Kidney (tissue), 14 donors: Measurements from ENCODE around the gene EPYC. TPM values are rescaled to one million over a fixed set of nuclear protein-coding genes. Genes with fewer than 3 reads are reported as not detected.

ENCODE experiments used
- DNase-seq, 5 donors: peaks; one replicate each; pipeline ENCODE4 v3.0.0-alpha.2; 2013 to 2020
- FAIRE-seq: peaks from 2 replicates; lab custom pipeline; 2012; peaks lifted over from hg19 to GRCh38; lab: Jason Lieb, UNC
- H3K27ac ChIP-seq, 2 donors: one replicate each; pipeline ENCODE4 v1.7.0; 2013; ENCODE audit warnings: low read depth in 2 of 2, low read length in 2 of 2, inconsistent platforms in 1 of 2
- H3K27me3 ChIP-seq: one replicate; pipeline ENCODE4 v1.7.1; 2013; ENCODE audit warnings: low read length, inconsistent platforms; ENCODE audit not compliant: control insufficient read depth, insufficient read depth
- H3K36me3 ChIP-seq, 3 donors: one replicate each; pipeline versions ENCODE4 v1.7.0 to v1.7.1; 2013; ENCODE audit warnings: low read length in 3 of 3, control low read depth in 1 of 3, inconsistent platforms in 1 of 3; ENCODE audit not compliant: insufficient read depth in 3 of 3, control insufficient read depth in 2 of 3
- H3K4me1 ChIP-seq, 3 donors: one replicate each; pipeline versions ENCODE4 v1.7.0 to v1.7.1; 2013; ENCODE audit warnings: low read length in 3 of 3, inconsistent platforms in 1 of 3, low read depth in 1 of 3; ENCODE audit not compliant: control insufficient read depth in 2 of 3, insufficient read depth in 2 of 3
- H3K4me3 ChIP-seq, 3 donors: one replicate each; pipeline versions ENCODE4 v1.7.0 to v1.8.1; 2013; ENCODE audit warnings: low read length in 3 of 3, control low read depth in 1 of 3, inconsistent platforms in 1 of 3
- H3K9ac ChIP-seq, 3 donors: one replicate each; pipeline versions ENCODE4 v1.7.0 to v1.7.1; 2013; ENCODE audit warnings: low read length in 3 of 3, control low read depth in 1 of 3, inconsistent platforms in 1 of 3
- H3K9me3 ChIP-seq, 3 donors: one replicate each; pipeline versions ENCODE4 v1.7.0 to v1.7.1; 2013; ENCODE audit warnings: low read length in 3 of 3, control low read depth in 1 of 3, inconsistent platforms in 1 of 3; ENCODE audit not compliant: control insufficient read depth in 2 of 3, insufficient read depth in 1 of 3
- CTCF ChIP-seq: IDR thresholded peaks from 3 replicates; pipeline ENCODE4 v1.5.1; 2012; ENCODE audit warnings: mild to moderate bottlenecking, moderate library complexity, borderline replicate concordance; ENCODE audit not compliant: insufficient read depth; ENCODE audit errors: extremely low read depth
- intact Hi-C: fragments of 100-400 bp; cut with DNase I; formaldehyde crosslinking; loops from one replicate; pipeline ENCODE4 v1.11.1; 2022
- polyA plus RNA-seq: library from polyadenylated mRNA; stranded (reverse); fragments of 350-450 nt; fragmentation: Illumina TruSeq; extraction: RNeasy Lipid Tissue Mini Kit (QIAGEN cat#74804); gene quantifications from one replicate; pipeline ENCODE4 v1.2.3, GENCODE V29; 2014; ENCODE audit warnings: low read depth, low replicate concordance; ENCODE audit not compliant: insufficient read depth
- total RNA-seq: library from RNA; stranded (reverse); fragmentation: NEBNext Ultra II Directional; extraction: Animal tissue kit (Norgen Biotek cat#: 25700); gene quantifications from one replicate; pipeline ENCODE4 v1.2.1, GENCODE V29; 2021
- donor health status: control.
- donor health status: control.
- donor health status: control.
- donor health status: control.
- donor health status: control.
- donor health status: DM: yes; HTN: yes; CAD: no.
- donor health status: Normal renal cell carcinoma (clear cell type).

EPYC gene
- total and polyA plus RNA-seq, 2 donors from 2014 or later = not detected

GRCh38 chr12:90936230-90937005 lies 68.4 kb downstream of the EPYC start:
- H3K27me3 ChIP-seq = no peaks in the 10 kb centered on the region
- no peak overlapping the region for H3K4me3 ChIP-seq
- FAIRE-seq = no peak
- no peaks in the 10 kb centered on the region for H3K36me3 ChIP-seq
- no peak overlapping the region for H3K27ac ChIP-seq
- H3K9ac ChIP-seq = no peak overlapping the region
- TF ChIP-seq CTCF = no peak
- intact Hi-C loops = no loop called here
- DNase-seq = peak in 1 of 5 donors; percentile 55
- no peaks in the 10 kb centered on the region for H3K9me3 ChIP-seq
- no peaks in the 10 kb centered on the region for H3K4me1 ChIP-seq

- Histone ChIP-seq H3K27me3 (no peaks in the 10 kb centered on the region), H3K27ac (no peak overlapping the region), H3K36me3 (no peaks in the 10 kb centered on the region), H3K9me3 (peaks cover 0 to 10% (median 0%) of the 10 kb centered on the region in 3 donors), H3K4me1 (peaks cover 0 to 4% (median 0%) of the 10 kb centered on the region in 3 donors), H3K4me3 (no peak overlapping the region), H3K9ac (no peak overlapping the region)
- TF ChIP-seq CTCF = no peak
- intact Hi-C loops = no loop called here
- no peak for FAIRE-seq
- no peak for DNase-seq
Measured at GRCh38 chr12:90925562-90925961, 79.2 kb downstream of the EPYC start.

- FAIRE-seq = no peak
- Histone ChIP-seq H3K9me3 (peaks cover 0 to 4% (median 0%) of the 10 kb centered on the region in 3 donors), H3K27ac (no peak overlapping the region), H3K4me3 (no peak overlapping the region), H3K9ac (no peak overlapping the region), H3K4me1 (peaks cover 0 to 4% (median 0%) of the 10 kb centered on the region in 3 donors), H3K27me3 (no peaks in the 10 kb centered on the region), H3K36me3 (no peaks in the 10 kb centered on the region)
- intact Hi-C loops = no loop called here
- no peak for DNase-seq
- TF ChIP-seq CTCF = no peak
Measured at GRCh38 chr12:90924406-90924805, 80.4 kb downstream of the EPYC start.
